Natural killer cell treated with Interleukin-12 subunit alpha and Interleukin-12 subunit beta and Interleukin-15 and Interleukin-18, amount 100 ng/mL, for 72 hours (primary cell): ENCODE measurements around the gene SPATA17. TPM values are rescaled to one million over a fixed set of nuclear protein-coding genes. Genes with fewer than 3 reads are reported as not detected.

Experiments
- ATAC-seq, 2 donors: fragments of 150-1000 bp; cut with Tn5 transposase in 1 of 2; sonication (Bioruptor Pico), chemical (Tn5 transposase) in 1 of 2; 2 replicates each; pipeline ENCODE4 v1.10.0; 2021
- DNase-seq: peaks from one replicate; pipeline ENCODE4 v3.0.0; 2022; ENCODE audit warnings: low spot score
- H3K27ac Mint-ChIP-seq, 2 donors: 1 replicate in 1 of 2; 2 replicates in 1 of 2; pipeline ENCODE4 v1.8.0; 2022; ENCODE audit warnings: mixed read lengths in 2 of 2, mild to moderate bottlenecking in 1 of 2, moderate library complexity in 1 of 2
- H3K27me3 Mint-ChIP-seq, 2 donors: 1 replicate in 1 of 2; 2 replicates in 1 of 2; pipeline ENCODE4 v1.8.0; 2022; ENCODE audit warnings: mixed read lengths in 2 of 2
- H3K36me3 Mint-ChIP-seq: one replicate; pipeline ENCODE4 v1.8.0; 2022; ENCODE audit warnings: mixed read lengths
- H3K4me1 Mint-ChIP-seq, 2 donors: 1 replicate in 1 of 2; 2 replicates in 1 of 2; pipeline ENCODE4 v1.8.0; 2022; ENCODE audit warnings: low read depth in 2 of 2, mixed read lengths in 2 of 2, mild to moderate bottlenecking in 1 of 2
- H3K4me3 Mint-ChIP-seq: one replicate; pipeline ENCODE4 v1.8.0; 2022; ENCODE audit warnings: mixed read lengths
- H3K9me3 Mint-ChIP-seq: 2 replicates; pipeline ENCODE4 v1.8.0; 2022; ENCODE audit warnings: mixed read lengths
- total RNA-seq, 2 donors: library from RNA; stranded (reverse); gene quantifications; one replicate each; pipeline ENCODE4 v1.2.3, GENCODE V29; 2022

SPATA17 gene
- total RNA-seq, 2 donors from 2014 or later, result not detected

GRCh38 chr1:217889401-217889800 is 258.3 kb downstream of the SPATA17 start:
- Mint-ChIP-seq H3K27ac (no peak overlapping the region), H3K9me3 (peaks cover 22% of the 10 kb centered on the region)
- no peak for ATAC-seq

GRCh38 chr1:217891966-217892365 is 260.8 kb downstream of the SPATA17 start:
- DNase-seq (no peak), ATAC-seq (no peak)
- peaks cover 4% of the 10 kb centered on the region for H3K36me3 Mint-ChIP-seq
- H3K9me3 Mint-ChIP-seq, result peaks cover 19% of the 10 kb centered on the region
- no peaks in the 10 kb centered on the region for H3K4me1 Mint-ChIP-seq
- no peak overlapping the region for H3K4me3 Mint-ChIP-seq
- H3K27ac Mint-ChIP-seq, result no peak overlapping the region
- H3K27me3 Mint-ChIP-seq, result no peaks in the 10 kb centered on the region

More at GRCh38 chr1:217889401-217889800, 258.3 kb downstream of the SPATA17 start:
- no peak for DNase-seq
- H3K27me3 Mint-ChIP-seq, result no peaks in the 10 kb centered on the region
- H3K4me3 Mint-ChIP-seq, result no peak overlapping the region
- H3K36me3 Mint-ChIP-seq, result peaks cover 4% of the 10 kb centered on the region
- no peaks in the 10 kb centered on the region for H3K4me1 Mint-ChIP-seq

- Mint-ChIP-seq H3K4me1 (no peaks in the 10 kb centered on the region), H3K27me3 (no peaks in the 10 kb centered on the region), H3K4me3 (no peak overlapping the region), H3K27ac (no peak overlapping the region), H3K9me3 (peaks cover 16% of the 10 kb centered on the region), H3K36me3 (peaks cover 4% of the 10 kb centered on the region)
- ATAC-seq, result no peak
- no peak for DNase-seq
These were observed 261.6 kb downstream of the SPATA17 start for GRCh38 chr1:217892750-217893149.

GRCh38 chr1:217895841-217896240 is 264.7 kb downstream of the SPATA17 start:
- H3K27ac Mint-ChIP-seq, result no peak overlapping the region
- ATAC-seq, result no peak
- H3K9me3 Mint-ChIP-seq, result peaks cover 5% of the 10 kb centered on the region
- no peaks in the 10 kb centered on the region for H3K27me3 Mint-ChIP-seq
- H3K36me3 Mint-ChIP-seq, result no peaks in the 10 kb centered on the region
- H3K4me3 Mint-ChIP-seq, result no peak overlapping the region
- no peak for DNase-seq
- no peaks in the 10 kb centered on the region for H3K4me1 Mint-ChIP-seq

- H3K27me3 Mint-ChIP-seq, result no peaks in the 10 kb centered on the region
- peaks cover 7% of the 10 kb centered on the region for H3K9me3 Mint-ChIP-seq
- no peaks in the 10 kb centered on the region for H3K4me1 Mint-ChIP-seq
- DNase-seq (no peak), ATAC-seq (no peak)
- H3K4me3 Mint-ChIP-seq, result no peak overlapping the region
- no peak overlapping the region for H3K27ac Mint-ChIP-seq
- H3K36me3 Mint-ChIP-seq, result no peaks in the 10 kb centered on the region
These were observed 265.3 kb downstream of the SPATA17 start for GRCh38 chr1:217896490-217896889.

GRCh38 chr1:217897100-217897499 is 266.0 kb downstream of the SPATA17 start:
- Mint-ChIP-seq H3K9me3 (peaks cover 7% of the 10 kb centered on the region), H3K4me3 (no peak overlapping the region), H3K36me3 (no peaks in the 10 kb centered on the region), H3K27me3 (no peaks in the 10 kb centered on the region), H3K27ac (no peak overlapping the region), H3K4me1 (no peaks in the 10 kb centered on the region)
- no peak for ATAC-seq
- no peak for DNase-seq

GRCh38 chr1:217899614-217900013 is 268.5 kb downstream of the SPATA17 start:
- H3K4me1 Mint-ChIP-seq, result no peaks in the 10 kb centered on the region
- H3K36me3 Mint-ChIP-seq, result no peaks in the 10 kb centered on the region
- H3K27ac Mint-ChIP-seq, result no peak overlapping the region
- ATAC-seq (no peak), DNase-seq (no peak)
- peaks cover 8% of the 10 kb centered on the region for H3K9me3 Mint-ChIP-seq
- no peak overlapping the region for H3K4me3 Mint-ChIP-seq
- no peaks in the 10 kb centered on the region for H3K27me3 Mint-ChIP-seq

GRCh38 chr1:217907504-217907903 is 276.4 kb downstream of the SPATA17 start:
- no peak for ATAC-seq
- Mint-ChIP-seq H3K36me3 (no peaks in the 10 kb centered on the region), H3K4me3 (no peak overlapping the region), H3K9me3 (peaks cover 15% of the 10 kb centered on the region), H3K27ac (no peak overlapping the region), H3K4me1 (no peaks in the 10 kb centered on the region), H3K27me3 (no peaks in the 10 kb centered on the region)
- DNase-seq, result no peak

- peaks cover 19% of the 10 kb centered on the region for H3K9me3 Mint-ChIP-seq
- no peaks in the 10 kb centered on the region for H3K4me1 Mint-ChIP-seq
- ATAC-seq (no peak), DNase-seq (no peak)
- H3K36me3 Mint-ChIP-seq, result no peaks in the 10 kb centered on the region
- no peak overlapping the region for H3K4me3 Mint-ChIP-seq
- H3K27me3 Mint-ChIP-seq, result no peaks in the 10 kb centered on the region
- H3K27ac Mint-ChIP-seq, result no peak overlapping the region
These were observed 279.1 kb downstream of the SPATA17 start for GRCh38 chr1:217910203-217910602.

- DNase-seq (no peak), ATAC-seq (no peak)
- no peaks in the 10 kb centered on the region for H3K27me3 Mint-ChIP-seq
- H3K9me3 Mint-ChIP-seq, result peaks cover 21% of the 10 kb centered on the region
- no peaks in the 10 kb centered on the region for H3K4me1 Mint-ChIP-seq
- H3K4me3 Mint-ChIP-seq, result no peak overlapping the region
- H3K27ac Mint-ChIP-seq, result no peak overlapping the region
- no peaks in the 10 kb centered on the region for H3K36me3 Mint-ChIP-seq
These were observed 279.7 kb downstream of the SPATA17 start for GRCh38 chr1:217910791-217911320.

- ATAC-seq, result no peak
- Mint-ChIP-seq H3K27me3 (no peaks in the 10 kb centered on the region), H3K9me3 (peaks cover 20% of the 10 kb centered on the region), H3K4me1 (no peaks in the 10 kb centered on the region), H3K27ac (no peak overlapping the region), H3K4me3 (no peak overlapping the region), H3K36me3 (no peaks in the 10 kb centered on the region)
- no peak for DNase-seq
These were observed 280.8 kb downstream of the SPATA17 start for GRCh38 chr1:217911908-217912307.

- ATAC-seq (no peak), DNase-seq (no peak)
- Mint-ChIP-seq H3K36me3 (no peaks in the 10 kb centered on the region), H3K9me3 (peaks cover 26% of the 10 kb centered on the region), H3K4me3 (no peak overlapping the region), H3K4me1 (no peaks in the 10 kb centered on the region), H3K27ac (no peak overlapping the region), H3K27me3 (no peaks in the 10 kb centered on the region)
These were observed 286.2 kb downstream of the SPATA17 start for GRCh38 chr1:217917281-217917887.

GRCh38 chr1:217919683-217920388 is 288.7 kb downstream of the SPATA17 start:
- ATAC-seq (no peak), DNase-seq (no peak)
- H3K27me3 Mint-ChIP-seq, result no peaks in the 10 kb centered on the region

More at GRCh38 chr1:217919683-217920388, 288.7 kb downstream of the SPATA17 start:
- Mint-ChIP-seq H3K4me3 (no peak overlapping the region), H3K9me3 (peaks cover 18% of the 10 kb centered on the region), H3K4me1 (no peaks in the 10 kb centered on the region), H3K36me3 (no peaks in the 10 kb centered on the region), H3K27ac (no peak overlapping the region)
